Ishikawa (cell line): ENCODE results near the gene MALRD1.

Experiments
- CEBPB ChIP-seq: IDR thresholded peaks from 2 replicates; pipeline ENCODE4 v1.6.1; 2012
- CREB1 ChIP-seq: IDR thresholded peaks from 2 replicates; pipeline ENCODE4 v1.6.1; 2012; ENCODE audit warnings: low read depth
- EGR1 ChIP-seq: IDR thresholded peaks from 2 replicates; pipeline ENCODE4 v1.6.1; 2012
- EP300 ChIP-seq: IDR thresholded peaks from 2 replicates; pipeline ENCODE4 v1.6.1; 2012; ENCODE audit warnings: borderline replicate concordance
- FOXM1 ChIP-seq: IDR thresholded peaks from 2 replicates; pipeline ENCODE4 v1.6.1; 2012; ENCODE audit warnings: low read depth, borderline replicate concordance
- MAX ChIP-seq: IDR thresholded peaks from 2 replicates; pipeline ENCODE4 v1.6.1; 2012
- NFIC ChIP-seq: IDR thresholded peaks from 2 replicates; pipeline ENCODE4 v1.6.1; 2012
- RAD21 ChIP-seq: IDR thresholded peaks from 2 replicates; pipeline ENCODE4 v1.6.1; 2012; ENCODE audit warnings: low read depth
- REST ChIP-seq: IDR thresholded peaks from 2 replicates; pipeline ENCODE4 v1.6.1; 2012; ENCODE audit warnings: low read depth, mild to moderate bottlenecking
- TAF1 ChIP-seq: IDR thresholded peaks from 2 replicates; pipeline ENCODE4 v1.6.1; 2012; ENCODE audit warnings: low read depth, mild to moderate bottlenecking
- TCF12 ChIP-seq: IDR thresholded peaks from 2 replicates; pipeline ENCODE4 v1.6.1; 2012; ENCODE audit warnings: low read depth
- TEAD4 ChIP-seq: IDR thresholded peaks from 2 replicates; pipeline ENCODE4 v1.6.1; 2012
- USF1 ChIP-seq: IDR thresholded peaks from 2 replicates; pipeline ENCODE4 v1.6.1; 2012
- YY1 ChIP-seq: IDR thresholded peaks from 2 replicates; pipeline ENCODE4 v1.6.1; 2012; ENCODE audit warnings: low read depth
- ZBTB7A ChIP-seq: IDR thresholded peaks from 2 replicates; pipeline ENCODE4 v1.6.1; 2012; ENCODE audit warnings: low read depth

Gene MALRD1

GRCh38 chr10:19299645-19300044 lies 251.0 kb downstream of the MALRD1 start:
- TF ChIP-seq EP300 (no peak), MAX (no peak), USF1 (no peak), FOXM1 (no peak), CEBPB (no peak), REST (no peak), CREB1 (no peak), TEAD4 (no peak), RAD21 (no peak), TAF1 (no peak), YY1 (no peak), ZBTB7A (no peak), NFIC (no peak), TCF12 (no peak), EGR1 (no peak)

- TF ChIP-seq RAD21 (no peak), TCF12 (no peak), USF1 (no peak), MAX (no peak), EGR1 (no peak), YY1 (no peak), FOXM1 (no peak), EP300 (no peak), TEAD4 (no peak), REST (no peak), CEBPB (no peak)
These were observed 253.5 kb downstream of the MALRD1 start for GRCh38 chr10:19302117-19302516.

GRCh38 chr10:19310066-19310465 lies 261.5 kb downstream of the MALRD1 start:
- TF ChIP-seq ZBTB7A (no peak), TEAD4 (no peak), USF1 (no peak), YY1 (no peak), CEBPB (no peak), RAD21 (no peak), REST (no peak), FOXM1 (no peak), NFIC (no peak), MAX (no peak), TCF12 (no peak), EGR1 (no peak), EP300 (no peak), TAF1 (no peak), CREB1 (no peak)
